Hepatocyte (in vitro differentiated cells): Measurements from ENCODE around the gene DHODH.

Experiments used
- EZH2phosphoT487 ChIP-seq: fragments of 200-600 bp; sonication (generic); IDR thresholded peaks from one replicate; pipeline ENCODE4 v1.6.1; 2018; ENCODE audit warnings: antibody characterized with exemption, mild to moderate bottlenecking, low read depth, moderate library complexity; ENCODE audit not compliant: unreplicated experiment, severe bottlenecking
- TF ChIP-seq, protein P1 (sequence below): fragments of 200-600 bp; sonication (generic); IDR thresholded peaks from 2 replicates; pipeline ENCODE4 v1.5.1; 2016; ENCODE audit warnings: antibody characterized with exemption, mild to moderate bottlenecking; ENCODE audit not compliant: poor library complexity

DNA sequence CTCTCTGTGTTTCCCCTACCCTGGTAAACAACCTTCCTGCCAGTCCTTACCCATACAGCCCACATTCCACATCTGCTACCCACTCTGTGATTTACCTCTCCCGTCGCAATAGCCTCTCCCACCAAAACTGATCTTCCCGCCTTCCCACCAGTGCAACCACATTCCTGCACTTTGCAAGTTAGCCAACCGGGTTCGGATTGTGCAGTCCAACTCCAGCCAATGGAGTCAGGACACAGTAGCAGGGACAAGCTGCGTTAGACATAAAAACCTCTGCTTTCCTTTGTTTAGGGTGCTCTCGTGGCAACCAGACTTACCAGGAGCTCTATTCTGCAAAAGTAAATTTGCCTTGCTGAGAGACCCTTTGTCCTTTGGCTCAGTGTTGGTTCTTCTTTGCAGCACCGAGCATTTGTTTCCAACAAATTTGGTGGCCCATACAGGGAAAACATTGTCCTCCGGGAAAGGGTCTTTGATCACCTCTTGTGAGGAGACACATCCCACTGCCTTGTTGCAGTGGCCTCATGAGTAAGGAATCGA lies 55.9 kb downstream of the DHODH start:
- TF ChIP-seq, protein P1, sequence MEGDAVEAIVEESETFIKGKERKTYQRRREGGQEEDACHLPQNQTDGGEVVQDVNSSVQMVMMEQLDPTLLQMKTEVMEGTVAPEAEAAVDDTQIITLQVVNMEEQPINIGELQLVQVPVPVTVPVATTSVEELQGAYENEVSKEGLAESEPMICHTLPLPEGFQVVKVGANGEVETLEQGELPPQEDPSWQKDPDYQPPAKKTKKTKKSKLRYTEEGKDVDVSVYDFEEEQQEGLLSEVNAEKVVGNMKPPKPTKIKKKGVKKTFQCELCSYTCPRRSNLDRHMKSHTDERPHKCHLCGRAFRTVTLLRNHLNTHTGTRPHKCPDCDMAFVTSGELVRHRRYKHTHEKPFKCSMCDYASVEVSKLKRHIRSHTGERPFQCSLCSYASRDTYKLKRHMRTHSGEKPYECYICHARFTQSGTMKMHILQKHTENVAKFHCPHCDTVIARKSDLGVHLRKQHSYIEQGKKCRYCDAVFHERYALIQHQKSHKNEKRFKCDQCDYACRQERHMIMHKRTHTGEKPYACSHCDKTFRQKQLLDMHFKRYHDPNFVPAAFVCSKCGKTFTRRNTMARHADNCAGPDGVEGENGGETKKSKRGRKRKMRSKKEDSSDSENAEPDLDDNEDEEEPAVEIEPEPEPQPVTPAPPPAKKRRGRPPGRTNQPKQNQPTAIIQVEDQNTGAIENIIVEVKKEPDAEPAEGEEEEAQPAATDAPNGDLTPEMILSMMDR = no peak
- TF ChIP-seq EZH2phosphoT487 = no peak
